ENCODE measurements around the gene NT5C.
"Not testable (repeated sequence)": the region's sequence is repeated elsewhere in the genome, so short reads cannot be mapped to it uniquely, and the experiment has no call there.

NT5C gene

DNA sequence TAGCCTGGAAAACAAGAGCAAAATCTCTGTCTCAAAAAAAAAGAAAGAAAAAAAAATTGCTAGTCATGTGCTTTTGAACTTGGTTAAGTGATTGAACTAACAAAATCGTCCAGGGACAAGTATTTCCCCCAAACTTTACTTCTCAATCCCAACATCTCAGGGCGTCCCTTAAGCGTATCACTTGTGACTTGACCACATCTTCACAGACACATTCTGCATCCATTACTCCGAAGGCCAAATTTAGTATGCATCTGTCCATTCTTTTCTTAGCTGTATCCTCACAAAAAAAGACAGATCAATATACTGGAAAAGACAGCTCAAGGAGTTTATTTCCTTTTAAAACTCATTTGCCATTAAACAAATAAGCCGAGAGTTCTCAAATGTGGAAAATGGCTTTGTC, 28.7 kb upstream of the NT5C start:
- peaks cover 18% of the 10 kb centered on the region for H3K36me3 ChIP-seq (ENCODE audit: insufficient read depth, low read length)
- H3K9ac ChIP-seq (ENCODE audit: insufficient read length), result no peak overlapping the region
- H3K4me3 ChIP-seq, result no peak overlapping the region
- no peak for DNase-seq (ENCODE audit: low read depth, low spot score)
- TF ChIP-seq POLR2AphosphoS5 (IDR thresholded peaks at IDR 0.05; ENCODE audit: borderline replicate concordance, low read depth, low read length) (no peak), EZH2 (IDR thresholded peaks at IDR 0.05) (no peak), FOXP2 (optimal IDR thresholded peaks at IDR 0.05; ENCODE audit: control extremely low read depth, extremely low read length, insufficient read depth) (no peak)
- no peaks in the 10 kb centered on the region for H3K9me3 ChIP-seq (ENCODE audit: low read depth, low read length)
- peak overlapping the region; percentile 22 for H3K27ac ChIP-seq

DNA sequence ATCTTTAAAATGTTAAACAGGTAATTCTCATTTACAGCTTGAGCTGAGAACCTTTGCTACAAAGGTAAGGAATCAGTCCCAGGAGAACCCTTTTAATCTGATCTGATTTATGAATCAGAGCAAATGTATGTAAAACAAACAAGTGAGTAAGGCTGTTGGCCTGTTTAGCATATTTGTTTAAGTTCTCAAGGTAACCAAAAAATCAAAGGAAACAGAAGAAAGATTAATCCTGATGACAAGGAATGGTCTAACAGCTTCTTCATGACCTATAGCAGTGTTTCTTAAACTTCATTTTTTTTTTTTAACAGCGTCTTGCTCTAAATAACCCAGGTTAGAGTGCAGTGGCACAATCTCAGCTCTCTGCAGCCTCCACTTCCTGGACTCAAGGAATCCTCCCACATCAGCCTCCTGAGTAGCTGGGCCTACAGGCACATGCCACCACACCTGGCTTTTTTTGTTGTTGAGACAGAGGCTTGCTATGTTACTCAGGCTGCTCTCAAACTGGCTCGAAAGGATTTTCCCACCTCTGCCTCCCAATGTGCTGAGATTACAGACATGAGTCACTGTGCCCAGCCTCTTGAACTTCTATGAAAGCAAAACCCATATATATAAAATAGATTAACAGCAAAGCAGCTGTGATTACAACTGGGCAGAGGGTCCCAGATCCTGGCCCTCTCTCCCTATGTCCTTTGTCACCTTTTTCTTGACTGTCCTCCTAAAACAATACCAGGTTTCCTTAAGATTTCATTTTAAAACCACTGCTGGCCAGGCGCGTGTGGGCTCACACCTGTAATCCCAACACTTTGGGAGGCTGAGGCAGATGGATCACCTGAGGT, 27.9 kb upstream of the NT5C start:
- no peak overlapping the region for H3K4me3 ChIP-seq
- H3K36me3 ChIP-seq (ENCODE audit: insufficient read depth, low read length), result peaks cover 15% of the 10 kb centered on the region
- no peaks in the 10 kb centered on the region for H3K9me3 ChIP-seq (ENCODE audit: low read depth, low read length)
- H3K27ac ChIP-seq, result no peak overlapping the region
- no peak overlapping the region for H3K9ac ChIP-seq (ENCODE audit: insufficient read length)
- DNase-seq (ENCODE audit: low read depth, low spot score), result no peak
- TF ChIP-seq FOXP2 (optimal IDR thresholded peaks at IDR 0.05; ENCODE audit: control extremely low read depth, extremely low read length, insufficient read depth) (no peak), POLR2AphosphoS5 (IDR thresholded peaks at IDR 0.05; ENCODE audit: borderline replicate concordance, low read depth, low read length) (no peak), EZH2 (IDR thresholded peaks at IDR 0.05) (no peak)

DNA sequence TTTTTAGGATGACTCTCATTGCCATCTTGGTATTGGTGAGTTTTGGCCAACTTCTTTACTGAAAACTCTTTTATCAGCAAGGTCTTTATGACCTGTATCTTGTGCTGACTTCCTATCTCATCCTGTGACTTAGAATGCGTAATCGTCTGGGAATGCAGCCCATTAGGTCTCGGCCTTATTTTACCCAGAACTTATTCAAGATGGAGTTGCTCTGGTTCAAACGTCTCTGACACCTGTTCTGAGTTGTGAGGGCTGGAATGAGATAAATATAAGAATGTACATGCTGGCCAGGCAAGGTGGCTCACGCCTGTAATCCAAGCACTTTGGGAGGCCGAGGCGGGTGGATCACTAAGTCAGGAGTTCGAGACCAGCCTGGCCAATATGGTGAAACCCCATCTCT, 26.9 kb upstream of the NT5C start:
- not testable (repeated sequence) for H3K9me3 ChIP-seq (ENCODE audit: low read depth, low read length); H3K4me3 ChIP-seq; H3K36me3 ChIP-seq (ENCODE audit: insufficient read depth, low read length); H3K9ac ChIP-seq (ENCODE audit: insufficient read length); DNase-seq (ENCODE audit: low read depth, low spot score); H3K27ac ChIP-seq

DNA sequence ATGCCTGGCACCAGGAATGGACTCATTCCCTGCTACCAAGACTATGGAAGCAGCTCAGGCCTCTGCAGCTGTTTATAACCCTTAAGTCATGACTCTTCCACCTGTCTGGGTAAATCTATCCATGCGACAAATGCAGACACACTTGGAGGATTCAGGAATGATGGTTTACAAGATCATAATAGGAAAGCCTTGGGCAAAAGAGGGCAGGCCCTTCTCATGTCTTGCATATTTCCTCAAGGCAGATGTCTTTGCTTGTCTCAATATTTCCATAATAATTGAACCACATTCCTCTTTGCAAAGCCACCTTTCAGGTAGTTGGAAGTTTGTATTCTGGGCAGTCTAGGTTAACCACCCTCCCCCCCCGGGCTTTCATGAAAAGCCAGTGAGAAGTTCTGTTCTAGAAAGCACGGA, 23.7 kb upstream of the NT5C start:
- no peak for DNase-seq (ENCODE audit: low read depth, low spot score)
- peak overlapping the region; percentile 14; the same call in 1 of the 2 replicates for H3K27ac ChIP-seq
- H3K36me3 ChIP-seq (ENCODE audit: insufficient read depth, low read length), result peaks cover 4% of the 10 kb centered on the region
- H3K9ac ChIP-seq (ENCODE audit: insufficient read length), result no peak overlapping the region
- no peak for TF ChIP-seq EZH2 (IDR thresholded peaks at IDR 0.05)
- TF ChIP-seq POLR2AphosphoS5 (IDR thresholded peaks at IDR 0.05; ENCODE audit: borderline replicate concordance, low read depth, low read length), result 0 out of 2 replicates have a peak, but pooled peaks have one; percentile 4
- H3K4me3 ChIP-seq, result no peak overlapping the region
- no peaks in the 10 kb centered on the region for H3K9me3 ChIP-seq (ENCODE audit: low read depth, low read length)

DNA sequence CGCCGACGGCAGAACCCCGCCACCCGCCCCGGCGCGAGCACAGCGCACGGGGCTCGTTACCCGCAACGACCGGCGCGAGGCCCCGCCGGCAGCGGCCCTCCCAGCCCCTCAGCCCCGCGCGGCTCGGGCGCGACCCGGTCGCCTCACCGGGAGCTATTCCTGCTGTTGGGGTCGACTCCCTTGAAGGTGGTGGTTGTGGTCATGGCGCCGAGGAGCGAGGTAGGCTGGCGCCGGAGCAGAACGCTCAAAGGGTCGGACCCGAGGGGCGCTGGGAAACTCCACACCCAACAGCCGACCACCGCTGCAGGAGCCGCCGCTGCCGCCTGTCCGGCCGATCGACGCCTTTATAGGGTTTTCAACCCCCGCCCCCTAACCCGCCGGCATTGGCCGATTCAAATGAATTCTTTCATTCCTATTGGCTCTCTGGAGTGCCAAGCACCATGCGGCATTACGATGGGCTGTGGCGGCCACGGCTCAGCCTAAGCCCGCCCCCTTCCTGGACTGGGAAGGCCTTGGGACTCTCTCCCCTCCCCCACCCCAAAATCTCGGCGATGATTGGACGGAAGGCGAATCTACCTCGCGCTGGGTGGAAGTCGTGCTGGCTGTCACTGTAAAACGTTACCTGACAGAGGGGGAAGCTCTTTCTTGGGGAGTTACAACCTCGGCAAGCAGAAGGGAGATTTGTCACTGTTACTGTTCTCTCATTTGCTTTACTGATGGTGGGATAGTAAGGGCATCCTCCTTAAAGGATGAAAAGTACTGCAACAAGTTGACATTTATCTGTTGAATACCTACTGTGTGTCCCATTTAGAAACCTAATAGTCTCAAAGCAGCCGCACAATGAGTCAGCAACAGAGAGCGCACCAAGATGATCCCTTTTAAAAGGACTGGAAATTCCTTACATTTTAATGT, 22.9 kb upstream of the NT5C start, which contains the start of gene JPT1:
Gene JPT1, minus strand, starts transcription at position 318 of the 912 bp plus-strand sequence. Its CDS starts 115 bp downstream, at position 203.
- Histone ChIP-seq H3K27ac (peak within 1 kb of the TSS; percentile 71), H3K9ac (ENCODE audit: insufficient read length) (peak within 1 kb of the TSS; percentile 86), H3K36me3 (ENCODE audit: insufficient read depth, low read length) (peaks cover 4% of the 10 kb centered on the region), H3K4me3 (peak within 1 kb of the TSS; percentile 86), H3K9me3 (ENCODE audit: low read depth, low read length) (no peaks in the 10 kb centered on the region)
- peak; percentile 90 for DNase-seq (ENCODE audit: low read depth, low spot score)
- TF ChIP-seq EZH2 (IDR thresholded peaks at IDR 0.05) (no peak), POLR2AphosphoS5 (IDR thresholded peaks at IDR 0.05; ENCODE audit: borderline replicate concordance, low read depth, low read length) (peak; percentile 99)

DNA sequence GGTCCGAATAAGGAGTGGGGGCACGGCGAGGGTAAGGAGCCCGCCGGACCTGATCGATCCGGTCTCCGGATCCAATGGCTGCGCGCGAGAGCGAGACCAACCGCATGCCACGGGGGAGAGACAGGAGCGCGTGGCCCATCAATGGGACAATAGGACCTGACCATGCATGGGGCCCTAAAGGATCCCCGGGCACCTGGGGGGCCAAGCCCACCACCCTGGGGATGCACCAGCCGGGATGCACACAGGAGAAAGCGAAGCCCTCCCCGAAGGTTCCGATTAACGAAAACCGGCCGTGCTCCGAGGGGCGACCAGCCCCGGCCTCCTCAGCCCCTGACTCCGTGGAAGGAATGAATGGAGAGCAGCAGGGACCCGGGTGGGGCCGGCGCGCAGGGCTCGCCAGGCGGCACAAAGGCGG, 22.2 kb upstream of the NT5C start:
- no peaks in the 10 kb centered on the region for H3K9me3 ChIP-seq (ENCODE audit: low read depth, low read length)
- TF ChIP-seq EZH2 (IDR thresholded peaks at IDR 0.05) (no peak), FOXP2 (optimal IDR thresholded peaks at IDR 0.05; ENCODE audit: control extremely low read depth, extremely low read length, insufficient read depth) (no peak), POLR2AphosphoS5 (IDR thresholded peaks at IDR 0.05; ENCODE audit: borderline replicate concordance, low read depth, low read length) (no peak)
- peak overlapping the region; percentile 86 for H3K4me3 ChIP-seq
- DNase-seq (ENCODE audit: low read depth, low spot score), result no peak
- peak overlapping the region; percentile 71 for H3K27ac ChIP-seq
- peaks cover 4% of the 10 kb centered on the region for H3K36me3 ChIP-seq (ENCODE audit: insufficient read depth, low read length)
- H3K9ac ChIP-seq (ENCODE audit: insufficient read length), result peak overlapping the region; percentile 86

DNA sequence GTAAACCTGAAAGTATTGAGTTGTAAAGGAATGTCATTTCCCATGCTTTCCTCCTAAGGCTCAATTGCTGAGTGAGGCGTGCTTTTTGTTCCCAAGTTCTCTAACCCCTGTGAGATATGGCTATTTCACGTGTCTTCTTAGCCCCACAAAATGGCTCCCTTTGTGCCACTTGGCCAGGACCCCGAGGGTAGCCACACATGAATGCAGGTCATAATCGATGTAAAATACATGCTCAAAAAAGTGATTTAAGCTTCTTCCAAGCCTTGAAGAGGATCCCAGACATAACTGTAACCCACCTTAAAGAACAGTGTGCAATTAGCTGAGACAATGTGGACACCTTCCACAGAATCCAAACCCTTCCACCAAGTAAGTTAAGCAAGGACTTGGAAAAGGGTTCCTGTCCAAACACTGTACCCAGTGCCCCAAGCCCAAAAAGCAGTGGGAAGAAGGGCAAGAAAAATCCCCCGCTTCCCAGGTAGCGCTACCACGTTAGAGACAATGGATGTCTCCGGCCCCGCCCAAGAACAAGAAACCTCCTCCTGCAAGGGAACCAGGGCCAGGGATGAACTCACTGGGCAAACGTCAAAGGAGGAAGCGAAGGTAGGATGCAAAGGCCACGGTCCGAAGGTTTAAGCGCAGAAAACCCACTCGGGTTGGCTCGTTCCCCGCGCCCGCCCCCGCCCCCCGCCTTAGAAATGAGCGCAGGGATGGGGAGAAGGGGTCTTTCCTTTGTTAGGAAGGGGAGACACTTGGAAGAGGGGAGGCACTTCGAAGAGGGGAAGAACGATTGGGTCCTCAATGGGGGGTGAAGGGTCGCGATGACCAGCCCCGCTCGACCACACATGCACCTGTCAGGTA, 21.6 kb upstream of the NT5C start:
- TF ChIP-seq EZH2 (IDR thresholded peaks at IDR 0.05), result no peak
- TF ChIP-seq POLR2AphosphoS5 (IDR thresholded peaks at IDR 0.05; ENCODE audit: borderline replicate concordance, low read depth, low read length), result peak; percentile 20; the same call in 1 of the 2 replicates
- Histone ChIP-seq H3K27ac (peak overlapping the region; percentile 71), H3K4me3 (peak overlapping the region; percentile 86), H3K9ac (ENCODE audit: insufficient read length) (peak overlapping the region; percentile 86), H3K9me3 (ENCODE audit: low read depth, low read length) (no peaks in the 10 kb centered on the region), H3K36me3 (ENCODE audit: insufficient read depth, low read length) (peaks cover 10% of the 10 kb centered on the region)
- no peak for DNase-seq (ENCODE audit: low read depth, low spot score)

DNA sequence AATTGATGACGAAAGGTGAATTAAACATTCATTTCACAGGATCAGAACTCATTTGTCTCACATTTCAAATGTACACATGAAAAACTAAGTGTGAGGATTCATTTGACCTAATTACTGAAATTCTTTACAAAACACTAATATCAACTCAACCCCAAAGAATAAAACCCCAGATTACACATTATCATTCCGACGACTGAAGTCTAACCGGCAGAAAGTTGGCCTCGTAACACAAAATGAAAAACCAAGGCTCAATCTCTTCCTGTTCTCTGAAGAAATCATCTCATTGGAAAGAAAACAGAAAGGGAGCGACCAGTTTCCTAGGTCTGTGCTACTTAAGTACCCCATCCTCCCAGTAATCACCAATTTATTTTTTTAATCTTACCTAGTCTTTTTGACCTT, 21.0 kb upstream of the NT5C start:
- DNase-seq (ENCODE audit: low read depth, low spot score), result no peak
- H3K27ac ChIP-seq, result peak overlapping the region; percentile 47

More for the DNA sequence above, 21.0 kb upstream of the NT5C start:
- H3K9me3 ChIP-seq (ENCODE audit: low read depth, low read length), result no peaks in the 10 kb centered on the region
- peaks cover 16% of the 10 kb centered on the region for H3K36me3 ChIP-seq (ENCODE audit: insufficient read depth, low read length)
- TF ChIP-seq POLR2AphosphoS5 (IDR thresholded peaks at IDR 0.05; ENCODE audit: borderline replicate concordance, low read depth, low read length) (no peak), EZH2 (IDR thresholded peaks at IDR 0.05) (no peak), FOXP2 (optimal IDR thresholded peaks at IDR 0.05; ENCODE audit: control extremely low read depth, extremely low read length, insufficient read depth) (no peak)
- peak overlapping the region; percentile 86 for H3K9ac ChIP-seq (ENCODE audit: insufficient read length)
- peak overlapping the region; percentile 86 for H3K4me3 ChIP-seq

Data from SK-N-MC (cell line).